ENCODE measurements around the gene PTCHD4.

GRCh38 chr6:48116699-48117645 is 6.0 kb upstream of the PTCHD4 start:
- TF ChIP-seq CTCF (IDR thresholded peaks at IDR 0.05; ENCODE audit: low read depth, low read length, poor library complexity, severe bottlenecking) (no peak), EZH2phosphoT487 (IDR thresholded peaks at IDR 0.05; ENCODE audit: borderline replicate concordance, low read length) (no peak)

All from DOHH2 (cell line).